RWPE2 (cell line): ENCODE measurements around the gene ANXA1.

Experiments used
- ATAC-seq: fragments of 200-7000 bp; cut with Tn5 transposase; 3 replicates; pipeline ENCODE4 v1.9.1; 2021; ENCODE audit warnings: low read depth
- DNase-seq: peaks from one replicate; pipeline ENCODE4 v3.0.0-alpha.2; 2020; ENCODE audit warnings: low spot score
- H3K27ac ChIP-seq: fragments of 450-650 bp; 2 replicates; pipeline ENCODE4 v1.5.1; 2017; ENCODE audit warnings: mild to moderate bottlenecking; ENCODE audit not compliant: poor library complexity, severe bottlenecking
- H3K27me3 ChIP-seq: fragments of 250-450 bp; sonication (Bioruptor Pico); 2 replicates; pipeline ENCODE4 v1.5.1; 2021; ENCODE audit warnings: mild to moderate bottlenecking, moderate library complexity; ENCODE audit not compliant: insufficient read depth, poor library complexity, severe bottlenecking
- H3K36me3 ChIP-seq: fragments of 250-450 bp; sonication (Bioruptor Pico); 2 replicates; pipeline ENCODE4 v1.5.1; 2020; ENCODE audit warnings: low read depth, mild to moderate bottlenecking, moderate library complexity
- H3K4me1 ChIP-seq: fragments of 250-450 bp; sonication (Bioruptor Pico); 2 replicates; pipeline ENCODE4 v1.5.1; 2021; ENCODE audit warnings: mild to moderate bottlenecking, moderate library complexity; ENCODE audit not compliant: insufficient read depth, poor library complexity, severe bottlenecking
- H3K4me3 ChIP-seq: fragments of 250-450 bp; sonication (Bioruptor Pico); 2 replicates; pipeline ENCODE4 v1.5.1; 2021; ENCODE audit warnings: mild to moderate bottlenecking, moderate library complexity; ENCODE audit not compliant: severe bottlenecking
- H3K9me3 ChIP-seq: fragments of 250-450 bp; sonication (Bioruptor Pico); 2 replicates; pipeline ENCODE4 v1.5.1; 2021; ENCODE audit warnings: mild to moderate bottlenecking, moderate library complexity; ENCODE audit not compliant: severe bottlenecking
- CTCF ChIP-seq: fragments of 450-650 bp; IDR thresholded peaks from one replicate; pipeline ENCODE4 v1.5.1; 2017; ENCODE audit warnings: mild to moderate bottlenecking, moderate library complexity; ENCODE audit not compliant: poor library complexity, severe bottlenecking

ANXA1 gene

GRCh38 chr9:73216100-73216499 lies 64.4 kb downstream of the ANXA1 start:
- H3K36me3 ChIP-seq = no peaks in the 10 kb centered on the region
- H3K27me3 ChIP-seq = no peaks in the 10 kb centered on the region
- H3K4me1 ChIP-seq = peaks cover 3% of the 10 kb centered on the region
- TF ChIP-seq CTCF = no peak
- H3K9me3 ChIP-seq = no peaks in the 10 kb centered on the region
- H3K4me3 ChIP-seq = no peak overlapping the region
- no peak overlapping the region for H3K27ac ChIP-seq
- DNase-seq (no peak), ATAC-seq (no peak)
